Kidney (tissue), 14 donors: ENCODE measurements around the gene ULK4. TPM values are rescaled to one million over a fixed set of nuclear protein-coding genes. Genes with fewer than 3 reads are reported as not detected.

ENCODE experiments used
- DNase-seq, 5 donors: peaks; one replicate each; pipeline ENCODE4 v3.0.0-alpha.2; 2013 to 2020
- FAIRE-seq: peaks from 2 replicates; lab custom pipeline; 2012; peaks lifted over from hg19 to GRCh38; lab: Jason Lieb, UNC
- H3K27ac ChIP-seq, 2 donors: one replicate each; pipeline ENCODE4 v1.7.0; 2013; ENCODE audit warnings: low read depth in 2 of 2, low read length in 2 of 2, inconsistent platforms in 1 of 2
- H3K27me3 ChIP-seq: one replicate; pipeline ENCODE4 v1.7.1; 2013; ENCODE audit warnings: low read length, inconsistent platforms; ENCODE audit not compliant: control insufficient read depth, insufficient read depth
- H3K36me3 ChIP-seq, 3 donors: one replicate each; pipeline versions ENCODE4 v1.7.0 to v1.7.1; 2013; ENCODE audit warnings: low read length in 3 of 3, control low read depth in 1 of 3, inconsistent platforms in 1 of 3; ENCODE audit not compliant: insufficient read depth in 3 of 3, control insufficient read depth in 2 of 3
- H3K4me1 ChIP-seq, 3 donors: one replicate each; pipeline versions ENCODE4 v1.7.0 to v1.7.1; 2013; ENCODE audit warnings: low read length in 3 of 3, inconsistent platforms in 1 of 3, low read depth in 1 of 3; ENCODE audit not compliant: control insufficient read depth in 2 of 3, insufficient read depth in 2 of 3
- H3K4me3 ChIP-seq, 3 donors: one replicate each; pipeline versions ENCODE4 v1.7.0 to v1.8.1; 2013; ENCODE audit warnings: low read length in 3 of 3, control low read depth in 1 of 3, inconsistent platforms in 1 of 3
- H3K9ac ChIP-seq, 3 donors: one replicate each; pipeline versions ENCODE4 v1.7.0 to v1.7.1; 2013; ENCODE audit warnings: low read length in 3 of 3, control low read depth in 1 of 3, inconsistent platforms in 1 of 3
- H3K9me3 ChIP-seq, 3 donors: one replicate each; pipeline versions ENCODE4 v1.7.0 to v1.7.1; 2013; ENCODE audit warnings: low read length in 3 of 3, control low read depth in 1 of 3, inconsistent platforms in 1 of 3; ENCODE audit not compliant: control insufficient read depth in 2 of 3, insufficient read depth in 1 of 3
- CTCF ChIP-seq: IDR thresholded peaks from 3 replicates; pipeline ENCODE4 v1.5.1; 2012; ENCODE audit warnings: mild to moderate bottlenecking, moderate library complexity, borderline replicate concordance; ENCODE audit not compliant: insufficient read depth; ENCODE audit errors: extremely low read depth
- intact Hi-C: fragments of 100-400 bp; cut with DNase I; formaldehyde crosslinking; loops from one replicate; pipeline ENCODE4 v1.11.1; 2022
- polyA plus RNA-seq: library from polyadenylated mRNA; stranded (reverse); fragments of 350-450 nt; fragmentation: Illumina TruSeq; extraction: RNeasy Lipid Tissue Mini Kit (QIAGEN cat#74804); gene quantifications from one replicate; pipeline ENCODE4 v1.2.3, GENCODE V29; 2014; ENCODE audit warnings: low read depth, low replicate concordance; ENCODE audit not compliant: insufficient read depth
- total RNA-seq: library from RNA; stranded (reverse); fragmentation: NEBNext Ultra II Directional; extraction: Animal tissue kit (Norgen Biotek cat#: 25700); gene quantifications from one replicate; pipeline ENCODE4 v1.2.1, GENCODE V29; 2021
- donor health status: control.
- donor health status: control.
- donor health status: control.
- donor health status: control.
- donor health status: control.
- donor health status: DM: yes; HTN: yes; CAD: no.
- donor health status: Normal renal cell carcinoma (clear cell type).

ULK4 gene
- total and polyA plus RNA-seq, 2 donors from 2014 or later = 4.6 to 20.5 TPM

- intact Hi-C loops = no loop called here
- DNase-seq (no peak), FAIRE-seq (no peak)
- Histone ChIP-seq H3K36me3 (no peaks in the 10 kb centered on the region), H3K27ac (no peak overlapping the region), H3K9me3 (no peaks in the 10 kb centered on the region), H3K4me3 (no peak overlapping the region), H3K9ac (no peak overlapping the region), H3K4me1 (no peaks in the 10 kb centered on the region), H3K27me3 (no peaks in the 10 kb centered on the region)
- TF ChIP-seq CTCF = no peak
These were observed 453.7 kb downstream of the ULK4 start for GRCh38 chr3:41508063-41508696.

GRCh38 chr3:41507336-41508062 is 454.4 kb downstream of the ULK4 start:
- intact Hi-C loops = no loop called here
- Histone ChIP-seq H3K36me3 (no peaks in the 10 kb centered on the region), H3K9ac (no peak overlapping the region), H3K4me3 (no peak overlapping the region), H3K9me3 (no peaks in the 10 kb centered on the region), H3K4me1 (no peaks in the 10 kb centered on the region), H3K27ac (no peak overlapping the region), H3K27me3 (no peaks in the 10 kb centered on the region)
- no peak for FAIRE-seq
- no peak for DNase-seq
- TF ChIP-seq CTCF = no peak

- no peaks in the 10 kb centered on the region for H3K36me3 ChIP-seq
- intact Hi-C loops = no loop called here
- no peak overlapping the region for H3K27ac ChIP-seq
- no peaks in the 10 kb centered on the region for H3K4me1 ChIP-seq
- H3K9ac ChIP-seq = no peak overlapping the region
- FAIRE-seq = no peak
- H3K9me3 ChIP-seq = no peaks in the 10 kb centered on the region
- H3K27me3 ChIP-seq = no peaks in the 10 kb centered on the region
- DNase-seq = no peak
- TF ChIP-seq CTCF = no peak
- H3K4me3 ChIP-seq = no peak overlapping the region
These were observed 457.8 kb downstream of the ULK4 start for GRCh38 chr3:41503998-41504623.
